Stimulated activated naive CD8-positive, alpha-beta T cell treated with anti-CD3 and anti-CD28 coated beads, Interleukin-15, Interleukin-2, amounts not matched to agents 100 ng/mL and 50 ng/mL, for 24 hours (primary cell): ENCODE data around the gene STRIT1.
"Not testable (repeated sequence)": the region's sequence is repeated elsewhere in the genome, so short reads cannot be mapped to it uniquely, and the experiment has no call there.

Source experiments
- H3K27ac Mint-ChIP-seq: one replicate; pipeline ENCODE4 v1.8.0; 2021; ENCODE audit warnings: mild to moderate bottlenecking, mixed read lengths
- H3K27me3 Mint-ChIP-seq: one replicate; pipeline ENCODE4 v1.8.0; 2021; ENCODE audit warnings: mixed read lengths
- H3K36me3 Mint-ChIP-seq: one replicate; pipeline ENCODE4 v1.8.0; 2021; ENCODE audit warnings: low read depth, mixed read lengths
- H3K4me1 Mint-ChIP-seq: one replicate; pipeline ENCODE4 v1.8.0; 2021; ENCODE audit warnings: low read depth, mixed read lengths
- H3K4me3 Mint-ChIP-seq: one replicate; pipeline ENCODE4 v1.8.0; 2021; ENCODE audit warnings: mild to moderate bottlenecking, mixed read lengths
- H3K9me3 Mint-ChIP-seq: one replicate; pipeline ENCODE4 v1.8.0; 2021; ENCODE audit warnings: mixed read lengths

The STRIT1 gene

GRCh38 chr3:155297100-155297499 lies 3.6 kb upstream of the STRIT1 start:
- Mint-ChIP-seq H3K27me3 (no peaks in the 10 kb centered on the region), H3K4me3 (no peak overlapping the region), H3K4me1 (no peaks in the 10 kb centered on the region), H3K36me3 (no peaks in the 10 kb centered on the region), H3K27ac (no peak overlapping the region), H3K9me3 (peaks cover 16% of the 10 kb centered on the region)

GRCh38 chr3:155296413-155296812 lies 2.9 kb upstream of the STRIT1 start:
- Mint-ChIP-seq H3K9me3 (peaks cover 16% of the 10 kb centered on the region), H3K27ac (no peak overlapping the region), H3K36me3 (no peaks in the 10 kb centered on the region), H3K4me1 (no peaks in the 10 kb centered on the region), H3K4me3 (no peak overlapping the region), H3K27me3 (no peaks in the 10 kb centered on the region)

GRCh38 chr3:155292693-155293092 lies 790 bp downstream of the STRIT1 start:
- H3K27me3 Mint-ChIP-seq = no peaks in the 10 kb centered on the region
- peaks cover 12% of the 10 kb centered on the region for H3K9me3 Mint-ChIP-seq
- H3K27ac Mint-ChIP-seq = no peak overlapping the region
- H3K36me3 Mint-ChIP-seq = no peaks in the 10 kb centered on the region
- H3K4me3 Mint-ChIP-seq = no peak overlapping the region
- H3K4me1 Mint-ChIP-seq = no peaks in the 10 kb centered on the region

- H3K4me3 Mint-ChIP-seq = no peak overlapping the region
- peaks cover 9% of the 10 kb centered on the region for H3K9me3 Mint-ChIP-seq
- H3K27ac Mint-ChIP-seq = no peak overlapping the region
- no peaks in the 10 kb centered on the region for H3K4me1 Mint-ChIP-seq
- no peaks in the 10 kb centered on the region for H3K27me3 Mint-ChIP-seq
- no peaks in the 10 kb centered on the region for H3K36me3 Mint-ChIP-seq
These were observed 1.4 kb downstream of the STRIT1 start for GRCh38 chr3:155292133-155292532.

- no peaks in the 10 kb centered on the region for H3K4me1 Mint-ChIP-seq
- no peaks in the 10 kb centered on the region for H3K36me3 Mint-ChIP-seq
- no peak overlapping the region for H3K4me3 Mint-ChIP-seq
- H3K9me3 Mint-ChIP-seq = no peaks in the 10 kb centered on the region
- H3K27me3 Mint-ChIP-seq = no peaks in the 10 kb centered on the region
- H3K27ac Mint-ChIP-seq = no peak overlapping the region
These were observed 6.7 kb downstream of the STRIT1 start for GRCh38 chr3:155286736-155287135.

GRCh38 chr3:155285936-155286335 lies 7.5 kb downstream of the STRIT1 start:
- Mint-ChIP-seq H3K36me3 (no peaks in the 10 kb centered on the region), H3K27ac (no peak overlapping the region), H3K4me3 (no peak overlapping the region), H3K27me3 (no peaks in the 10 kb centered on the region), H3K9me3 (no peaks in the 10 kb centered on the region), H3K4me1 (no peaks in the 10 kb centered on the region)

GRCh38 chr3:155283092-155284056 lies 10.1 kb downstream of the STRIT1 start:
- H3K9me3 Mint-ChIP-seq = peaks cover 5% of the 10 kb centered on the region
- H3K27ac Mint-ChIP-seq = no peak overlapping the region

GRCh38 chr3:155282385-155283091 lies 10.9 kb downstream of the STRIT1 start:
- Mint-ChIP-seq H3K9me3 (peaks cover 5% of the 10 kb centered on the region), H3K27me3 (no peaks in the 10 kb centered on the region), H3K4me1 (no peaks in the 10 kb centered on the region), H3K4me3 (no peak overlapping the region), H3K36me3 (no peaks in the 10 kb centered on the region), H3K27ac (no peak overlapping the region)

More at GRCh38 chr3:155283092-155284056, 10.1 kb downstream of the STRIT1 start:
- Mint-ChIP-seq H3K4me3 (no peak overlapping the region), H3K27me3 (no peaks in the 10 kb centered on the region), H3K4me1 (no peaks in the 10 kb centered on the region), H3K36me3 (no peaks in the 10 kb centered on the region)

- Mint-ChIP-seq H3K9me3 (peaks cover 5% of the 10 kb centered on the region), H3K27ac (no peak overlapping the region)
These were observed 11.6 kb downstream of the STRIT1 start for GRCh38 chr3:155281912-155282311.

GRCh38 chr3:155276089-155276488 lies 17.4 kb downstream of the STRIT1 start:
- H3K4me1 Mint-ChIP-seq, H3K27ac Mint-ChIP-seq, H3K27me3 Mint-ChIP-seq, H3K9me3 Mint-ChIP-seq, H3K36me3 Mint-ChIP-seq, H3K4me3 Mint-ChIP-seq: not testable (repeated sequence)

More at GRCh38 chr3:155281912-155282311, 11.6 kb downstream of the STRIT1 start:
- H3K27me3 Mint-ChIP-seq = no peaks in the 10 kb centered on the region
- no peaks in the 10 kb centered on the region for H3K4me1 Mint-ChIP-seq
- no peak overlapping the region for H3K4me3 Mint-ChIP-seq
- H3K36me3 Mint-ChIP-seq = no peaks in the 10 kb centered on the region

- H3K4me3 Mint-ChIP-seq, H3K27me3 Mint-ChIP-seq, H3K36me3 Mint-ChIP-seq, H3K9me3 Mint-ChIP-seq, H3K27ac Mint-ChIP-seq, H3K4me1 Mint-ChIP-seq: not testable (repeated sequence)
These were observed 18.2 kb downstream of the STRIT1 start for GRCh38 chr3:155275159-155275754.

- not testable (repeated sequence) for H3K9me3 Mint-ChIP-seq, H3K27me3 Mint-ChIP-seq, H3K4me1 Mint-ChIP-seq, H3K4me3 Mint-ChIP-seq, H3K36me3 Mint-ChIP-seq, H3K27ac Mint-ChIP-seq
These were observed 19.0 kb downstream of the STRIT1 start for GRCh38 chr3:155274435-155274834.

- H3K4me1 Mint-ChIP-seq = no peaks in the 10 kb centered on the region
- no peaks in the 10 kb centered on the region for H3K27me3 Mint-ChIP-seq
- no peaks in the 10 kb centered on the region for H3K36me3 Mint-ChIP-seq
- H3K9me3 Mint-ChIP-seq = no peaks in the 10 kb centered on the region
- H3K4me3 Mint-ChIP-seq = no peak overlapping the region
- H3K27ac Mint-ChIP-seq = no peak overlapping the region
These were observed 22.2 kb downstream of the STRIT1 start for GRCh38 chr3:155271343-155271613.

GRCh38 chr3:155270485-155271342 lies 22.8 kb downstream of the STRIT1 start:
- Mint-ChIP-seq H3K27ac (no peak overlapping the region), H3K27me3 (no peaks in the 10 kb centered on the region), H3K4me3 (no peak overlapping the region), H3K9me3 (no peaks in the 10 kb centered on the region), H3K4me1 (no peaks in the 10 kb centered on the region), H3K36me3 (no peaks in the 10 kb centered on the region)
